GM19468 (cell line): Measurements from ENCODE around the gene GALNT18.
"Not testable (repeated sequence)": the region's sequence is repeated elsewhere in the genome, so short reads cannot be mapped to it uniquely, and the experiment has no call there.

ENCODE experiments used
- ATAC-seq: cut with Tn5 transposase; IDR thresholded peaks from one replicate; pipeline ENCODE4 v1.9.1; 2021; ENCODE audit warnings: mild to moderate bottlenecking, moderate library complexity, moderate number of reproducible peaks; ENCODE audit not compliant: unreplicated experiment; ENCODE audit errors: extremely low read depth

Gene GALNT18

DNA sequence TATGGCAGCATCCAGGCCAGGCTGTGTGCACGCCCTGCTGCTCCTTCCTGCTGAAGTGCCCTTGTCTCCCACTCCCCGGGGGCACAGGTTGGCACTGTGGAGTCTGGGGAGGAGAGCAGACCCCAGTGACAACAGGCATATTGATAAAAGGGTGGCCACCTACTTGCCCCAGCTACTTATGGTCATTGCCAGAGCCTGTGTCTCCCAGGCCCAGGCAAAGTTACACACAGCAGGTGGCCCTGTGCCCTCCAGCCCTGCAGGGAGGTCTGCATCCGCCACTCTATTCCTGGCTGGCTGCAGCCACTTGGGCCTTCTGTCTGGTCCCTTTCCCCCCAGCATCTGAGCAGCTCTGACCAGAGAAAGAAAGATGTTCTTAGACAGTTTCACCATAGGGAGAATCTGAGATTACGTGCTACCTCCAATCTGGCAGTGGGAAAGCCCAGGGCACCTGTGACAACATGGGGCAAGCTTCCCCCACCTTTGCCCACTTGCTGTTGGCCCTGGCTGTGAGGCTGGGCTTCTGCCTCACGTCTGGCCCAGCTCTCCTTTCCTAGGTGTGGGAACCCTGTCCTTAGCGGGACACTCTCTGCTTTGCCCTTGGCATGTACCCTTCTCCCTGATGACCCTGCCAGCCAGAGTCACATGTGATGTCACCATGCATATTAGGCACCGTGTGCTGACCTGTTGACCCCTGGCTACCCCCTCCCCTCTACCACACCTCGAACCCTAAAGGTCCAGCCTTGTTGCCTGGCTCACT is 243.4 kb downstream of the GALNT18 start:
- ATAC-seq: no peak

- ATAC-seq: peak; percentile 35
These were observed 247.3 kb downstream of the GALNT18 start for GRCh38 chr11:11374358-11375148.

GRCh38 chr11:11373934-11374333 is 247.9 kb downstream of the GALNT18 start:
- ATAC-seq: no peak

- ATAC-seq: no peak
These were observed 249.3 kb downstream of the GALNT18 start for GRCh38 chr11:11372461-11372860.

DNA sequence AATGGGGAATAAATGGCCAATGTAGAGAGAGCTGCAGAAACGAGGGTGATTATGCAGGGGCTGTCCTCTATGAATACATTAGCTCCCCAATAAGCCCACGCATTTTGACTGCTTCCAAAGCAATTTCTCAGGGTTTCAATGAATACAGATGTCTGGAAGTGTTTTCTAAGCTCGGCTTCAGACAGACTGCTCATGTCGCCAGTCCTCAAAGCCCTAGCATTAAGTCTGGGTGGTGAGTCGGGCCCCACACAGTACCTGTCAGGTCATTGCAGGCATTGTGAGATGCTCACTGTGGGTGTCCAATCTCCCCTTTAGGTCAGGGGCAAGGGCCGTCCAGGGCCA is 250.9 kb downstream of the GALNT18 start:
- ATAC-seq: no peak

GRCh38 chr11:11370255-11370961 is 251.4 kb downstream of the GALNT18 start:
- no peak for ATAC-seq

- no peak for ATAC-seq
These were observed 255.0 kb downstream of the GALNT18 start for GRCh38 chr11:11366793-11367192.

GRCh38 chr11:11363674-11364073 is 258.1 kb downstream of the GALNT18 start:
- no peak for ATAC-seq

GRCh38 chr11:11359611-11360010 is 262.2 kb downstream of the GALNT18 start:
- no peak for ATAC-seq

GRCh38 chr11:11356842-11357241 is 265.0 kb downstream of the GALNT18 start:
- ATAC-seq: no peak

DNA sequence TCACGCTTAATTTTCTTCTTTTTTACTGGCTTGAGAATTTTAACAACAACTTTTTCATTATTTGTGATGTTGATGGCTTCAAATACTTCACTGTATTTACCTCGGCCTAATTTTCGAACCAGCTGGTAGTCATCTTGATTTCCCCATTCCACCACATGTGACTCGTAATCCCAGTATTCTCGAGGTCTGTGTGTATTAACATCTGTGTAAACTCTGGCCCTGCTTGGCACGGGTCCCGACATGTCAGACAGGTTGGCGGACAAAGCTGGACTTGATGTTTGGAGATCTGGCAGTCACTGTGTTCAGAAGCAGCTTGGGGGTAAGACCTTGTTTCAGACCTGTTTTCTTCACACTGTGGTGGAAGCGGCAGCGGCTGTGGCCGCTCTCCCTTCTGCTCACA is 268.9 kb downstream of the GALNT18 start, which contains the start of gene CSNK2A3:
Gene CSNK2A3 (minus strand): TSS at position 373 of the 400 bp plus-strand sequence. CDS start 131 bp downstream, at position 242.
- ATAC-seq: not testable (repeated sequence)

GRCh38 chr11:11351851-11352250 is 270.0 kb downstream of the GALNT18 start:
- ATAC-seq: not testable (repeated sequence)

DNA sequence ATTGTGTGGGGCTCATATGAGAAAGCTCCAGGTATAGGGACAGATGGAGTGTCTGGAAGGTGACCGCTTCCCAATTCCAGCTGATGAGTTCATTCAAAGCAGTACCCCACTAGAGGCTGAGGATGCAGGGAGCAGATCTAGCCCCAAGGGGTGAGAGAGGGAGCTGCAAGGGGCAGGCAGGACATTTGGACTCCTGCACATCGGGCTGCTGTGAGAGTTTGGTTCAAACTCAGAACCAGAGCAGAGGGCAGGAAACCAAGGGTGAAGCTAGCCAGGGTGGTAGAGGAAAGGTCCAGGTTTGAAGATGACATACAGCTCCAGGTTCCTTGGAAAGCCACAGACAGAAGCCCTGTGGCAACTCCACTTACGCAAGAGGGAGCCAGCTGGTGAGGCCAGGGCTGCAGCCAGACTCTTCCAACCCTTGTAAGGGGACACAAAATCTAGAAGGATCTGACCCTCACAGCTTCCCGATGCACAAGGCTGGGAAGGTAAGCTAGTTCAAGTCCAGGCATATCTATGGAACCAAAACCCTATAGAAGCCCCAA is 270.7 kb downstream of the GALNT18 start:
- no peak for ATAC-seq

DNA sequence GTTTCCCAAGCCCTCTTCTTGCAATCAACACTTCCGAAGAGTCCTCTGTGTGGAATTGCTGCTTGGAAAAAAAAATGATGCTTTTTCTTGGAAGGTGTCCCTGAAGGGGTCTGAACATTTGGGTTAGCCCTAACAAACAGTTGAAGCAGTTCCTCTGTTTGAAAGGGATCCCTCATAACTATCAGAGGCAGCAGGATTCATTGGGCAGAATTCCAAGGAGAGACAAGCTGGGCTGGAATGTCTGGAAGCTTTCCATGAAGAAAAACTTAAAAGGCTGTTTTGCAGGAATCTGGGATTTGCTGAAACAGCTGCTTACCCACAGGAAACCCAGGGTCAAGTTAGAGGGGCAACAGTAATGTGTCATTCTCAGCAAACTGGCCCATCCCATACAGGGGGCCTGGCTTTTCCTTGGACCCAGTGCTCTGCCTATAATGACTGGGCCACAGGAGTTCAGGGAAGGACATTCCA is 271.9 kb downstream of the GALNT18 start:
- no peak for ATAC-seq

GRCh38 chr11:11349106-11349825 is 272.5 kb downstream of the GALNT18 start:
- ATAC-seq: no peak

DNA sequence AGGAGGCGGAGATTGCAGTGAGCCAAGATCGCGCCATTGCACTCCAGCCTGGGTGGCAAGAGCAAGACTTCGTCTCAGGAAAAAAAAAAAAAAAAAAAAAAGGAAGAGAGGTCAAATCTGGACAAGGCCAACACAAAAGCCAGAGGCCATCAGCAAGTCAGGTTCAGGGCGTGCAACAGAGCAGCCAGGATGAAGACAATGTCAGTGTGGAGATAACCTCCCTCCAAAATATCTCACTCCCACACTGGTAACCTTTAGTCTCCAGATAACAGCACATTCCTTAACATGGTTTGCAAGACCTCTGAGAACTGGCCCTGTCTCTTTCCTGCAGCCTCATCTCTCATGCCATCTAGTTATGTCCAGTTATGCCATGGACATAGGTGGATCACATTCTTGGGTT is 273.5 kb downstream of the GALNT18 start:
- ATAC-seq: no peak

DNA sequence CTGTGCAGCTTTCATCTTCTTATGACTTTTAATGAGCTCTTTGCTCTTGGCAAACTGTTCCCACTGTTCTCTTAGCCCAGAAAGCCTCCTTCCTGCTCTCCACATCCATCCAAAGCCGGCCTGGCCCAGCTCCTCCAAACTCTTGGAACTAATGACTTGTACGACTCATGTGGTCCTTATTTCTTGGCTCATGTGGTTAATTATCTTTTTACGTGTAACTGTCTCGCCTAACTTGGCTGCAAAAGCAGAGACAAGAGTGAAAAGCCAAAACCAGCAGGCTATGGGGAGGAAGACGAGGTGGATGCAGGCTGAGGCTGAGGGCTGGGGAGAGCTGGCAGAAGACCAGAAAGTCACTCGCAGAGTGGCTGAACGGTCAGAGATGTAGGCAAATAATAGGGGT is 274.2 kb downstream of the GALNT18 start:
- no peak for ATAC-seq

DNA sequence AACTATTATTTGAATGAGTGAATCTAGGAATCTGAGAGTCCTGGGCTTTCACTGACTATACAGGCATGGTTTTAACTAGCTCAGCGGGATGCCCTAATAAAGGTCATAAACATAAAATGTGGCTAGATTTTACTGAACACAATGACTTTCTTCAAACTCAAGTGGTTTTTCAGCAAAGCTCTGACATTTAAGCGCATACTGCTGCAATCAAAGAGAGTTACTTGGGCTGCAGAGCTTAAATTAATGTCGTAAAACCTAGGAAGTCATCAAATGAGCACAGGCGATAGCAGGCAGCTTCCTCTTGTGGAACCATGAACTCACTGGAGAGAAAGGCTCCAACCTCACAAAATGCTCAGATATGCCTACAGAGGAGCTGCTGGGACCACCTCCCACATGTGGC is 275.5 kb downstream of the GALNT18 start:
- ATAC-seq: no peak

GRCh38 chr11:11345099-11345498 is 276.7 kb downstream of the GALNT18 start:
- ATAC-seq: no peak

DNA sequence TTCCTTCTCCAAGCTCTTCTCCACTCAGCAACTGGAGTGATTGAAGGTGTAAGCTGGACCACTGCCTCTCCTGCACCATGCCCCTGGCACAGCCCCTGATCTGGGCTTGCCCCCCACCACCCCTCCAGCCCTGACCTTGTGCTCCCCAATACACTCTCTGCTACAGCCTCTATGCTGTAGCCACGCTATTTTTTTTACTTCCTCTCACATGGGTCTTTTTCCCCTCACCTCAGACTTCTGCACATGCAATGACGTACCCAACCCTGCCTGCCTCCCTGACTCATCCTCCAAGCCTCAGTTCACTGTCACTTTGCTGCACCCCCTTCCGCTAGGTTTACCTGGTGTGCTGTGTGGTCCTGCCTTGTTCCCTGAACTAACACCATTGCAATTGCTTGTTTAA is 277.8 kb downstream of the GALNT18 start:
- no peak for ATAC-seq
